CD14-positive monocyte (primary cell): ENCODE results near the gene CHN1. TPM values are rescaled to one million over a fixed set of nuclear protein-coding genes. Genes with fewer than 3 reads are reported as not detected.

Experiments
- DNase-seq, 3 donors: peaks; one replicate each; pipeline ENCODE4 v3.0.0-alpha.2; 2011 to 2022
- H2AFZ ChIP-seq: 2 replicates; pipeline ENCODE4 v1.6.0; 2012; ENCODE audit warnings: mild to moderate bottlenecking, low read depth, low read length, inconsistent platforms; ENCODE audit not compliant: insufficient read depth, poor library complexity, severe bottlenecking
- H3K27ac ChIP-seq, 2 donors: 1 replicate in 1 of 2; 2 replicates in 1 of 2; pipeline ENCODE4 v1.5.1; 2012 to 2013; ENCODE audit warnings: low read length in 2 of 2, control low read depth in 1 of 2, inconsistent platforms in 1 of 2, low read depth in 1 of 2, mild to moderate bottlenecking in 1 of 2
- H3K27me3 ChIP-seq, 2 donors: one replicate each; pipeline versions ENCODE4 v1.6.0 to v1.6.1; 2011 to 2013; ENCODE audit warnings: low read length in 2 of 2; ENCODE audit not compliant: control insufficient read depth in 2 of 2, insufficient read depth in 2 of 2
- H3K36me3 ChIP-seq, 2 donors: replicated peaks in 1 of 2; 1 replicate in 1 of 2; 2 replicates in 1 of 2; pipeline versions ENCODE4 v1.5.1 to v1.6.1; 2012 to 2013; ENCODE audit warnings: low read length in 2 of 2, control low read depth in 1 of 2, inconsistent platforms in 1 of 2, mild to moderate bottlenecking in 1 of 2; ENCODE audit not compliant: insufficient read depth in 2 of 2, control insufficient read depth in 1 of 2
- H3K4me1 ChIP-seq, 2 donors: 1 replicate in 1 of 2; 2 replicates in 1 of 2; pipeline versions ENCODE4 v1.5.1 to v1.6.1; 2012 to 2013; ENCODE audit warnings: low read length in 2 of 2, control low read depth in 1 of 2, inconsistent platforms in 1 of 2, mild to moderate bottlenecking in 1 of 2, moderate library complexity in 1 of 2; ENCODE audit not compliant: insufficient read depth in 2 of 2, control insufficient read depth in 1 of 2
- H3K4me2 ChIP-seq: replicated peaks from 2 replicates; pipeline ENCODE3; 2012; ENCODE audit warnings: low read length, moderate library complexity, mild to moderate bottlenecking; ENCODE audit not compliant: poor library complexity, severe bottlenecking; ENCODE audit errors: extremely low read depth
- H3K4me3 ChIP-seq, 3 experiments: fragments of 200-600 bp in 1 of 3; sonication (generic) in 1 of 3; replicated peaks in 1 of 3; 1 replicate in 2 of 3; 2 replicates in 1 of 3; pipeline ENCODE4 v1.5.1; 2011 to 2013; ENCODE audit warnings: low read length in 3 of 3, mild to moderate bottlenecking in 3 of 3, control low read depth in 2 of 3, low read depth in 2 of 3, inconsistent platforms in 1 of 3, moderate library complexity in 1 of 3
- H3K79me2 ChIP-seq: 2 replicates; pipeline ENCODE4 v1.6.0; 2012; ENCODE audit warnings: mild to moderate bottlenecking, control low read depth, inconsistent platforms, low read length, moderate library complexity; ENCODE audit not compliant: insufficient read depth
- H3K9ac ChIP-seq: 2 replicates; pipeline ENCODE4 v1.6.0; 2017; ENCODE audit warnings: low read length, mild to moderate bottlenecking; ENCODE audit not compliant: insufficient read depth, poor library complexity, severe bottlenecking
- H3K9me3 ChIP-seq, 2 donors: replicated peaks in 1 of 2; 1 replicate in 1 of 2; 2 replicates in 1 of 2; pipeline versions ENCODE4 v1.5.1 to v1.6.1; 2012 to 2013; ENCODE audit warnings: low read length in 2 of 2, control low read depth in 1 of 2; ENCODE audit not compliant: control insufficient read depth in 1 of 2, insufficient read depth in 1 of 2
- H4K20me1 ChIP-seq: 2 replicates; pipeline ENCODE4 v1.6.0; 2012; ENCODE audit warnings: mild to moderate bottlenecking, low read length, control low read depth, moderate library complexity; ENCODE audit not compliant: insufficient read depth
- H3K27ac Mint-ChIP-seq, 7 donors: one replicate each; pipeline ENCODE4 v1.8.0; 2020; ENCODE audit warnings: mild to moderate bottlenecking in 7 of 7, mixed read lengths in 7 of 7, moderate library complexity in 6 of 7, inconsistent platforms in 2 of 7
- H3K27me3 Mint-ChIP-seq, 3 donors: one replicate each; pipeline ENCODE4 v1.8.0; 2021 to 2022; ENCODE audit warnings: low read depth in 3 of 3, mild to moderate bottlenecking in 3 of 3, mixed read lengths in 3 of 3, moderate library complexity in 3 of 3, inconsistent platforms in 1 of 3
- H3K36me3 Mint-ChIP-seq, 2 donors: one replicate each; pipeline ENCODE4 v1.8.0; 2020; ENCODE audit warnings: mixed read lengths in 2 of 2, inconsistent platforms in 1 of 2, mild to moderate bottlenecking in 1 of 2
- H3K4me1 Mint-ChIP-seq: one replicate; pipeline ENCODE4 v1.8.0; 2020; ENCODE audit warnings: mild to moderate bottlenecking, mixed read lengths
- H3K4me3 Mint-ChIP-seq, 2 donors: one replicate each; pipeline ENCODE4 v1.8.0; 2020; ENCODE audit warnings: mild to moderate bottlenecking in 2 of 2, mixed read lengths in 2 of 2, moderate library complexity in 1 of 2
- H3K9me3 Mint-ChIP-seq, 7 donors: one replicate each; pipeline ENCODE4 v1.8.0; 2020 to 2022; ENCODE audit warnings: mixed read lengths in 7 of 7, mild to moderate bottlenecking in 6 of 7, moderate library complexity in 6 of 7, inconsistent platforms in 2 of 7
- CTCF ChIP-seq: fragments of 200-600 bp; IDR thresholded peaks from one replicate; pipeline ENCODE4 v1.8.0; 2022; ENCODE audit warnings: antibody characterized with exemption, mild to moderate bottlenecking
- WGBS: methylation state at CpG from one replicate; pipeline ENCODE4 v1.1.5; 2013; ENCODE audit warnings: missing lambda C conversion rate; ENCODE audit not compliant: insufficient coverage; 5-methylcytosine and 5-hydroxymethylcytosine counted together
- intact Hi-C, 2 donors: fragments of 100-400 bp; cut with micrococcal nuclease; formaldehyde crosslinking; loops; one replicate each; pipeline versions ENCODE4 v1.15.0 to v1.15.1; 2023
- polyA plus RNA-seq, 3 donors: library from polyadenylated mRNA; depleted of rRNA in 1 of 3; unstranded in 2 of 3; stranded (reverse) in 1 of 3; fragments of 300-500 nt in 2 of 3; fragments of >200 nt in 1 of 3; fragmentation: Illumina TruSeq in 2 of 3; gene quantifications; 1 replicate in 2 of 3; 2 replicates in 1 of 3; pipeline ENCODE4 v1.2.3, GENCODE V29; 2012 to 2021

CHN1 gene
- polyA plus RNA-seq, 3 donors: 0.36 TPM; not detected in 2

GRCh38 chr2:175005733-175006264, 618 bp upstream of the CHN1 start:
- H3K4me3 ChIP-seq: peak overlapping the region in 1 of 3 experiments; percentile 72
- no peak overlapping the region for H2AFZ ChIP-seq
- H3K79me2 ChIP-seq: no peaks in the 10 kb centered on the region
- peaks cover 0 to 22% of the 10 kb centered on the region in 2 donors for H3K9me3 ChIP-seq
- no peaks in the 10 kb centered on the region for H4K20me1 ChIP-seq
- Mint-ChIP-seq H3K27me3 (peaks cover 65 to 82% (median 72%) of the 10 kb centered on the region in 3 donors), H3K9me3 (peaks cover 0 to 8% (median 2%) of the 10 kb centered on the region in 7 donors), H3K27ac (no peak overlapping the region), H3K36me3 (peaks cover 4% of the 10 kb centered on the region in 2 donors), H3K4me1 (peaks cover 4% of the 10 kb centered on the region), H3K4me3 (peak overlapping the region; percentile 51 to 78)
- H3K27me3 ChIP-seq: peaks cover 75 to 82% of the 10 kb centered on the region in 2 donors
- no peak overlapping the region for H3K27ac ChIP-seq
- WGBS: 0% methylated on average over 2 of the region's 9 CpGs
- intact Hi-C loops: no loop called here
- no peak for DNase-seq
- no peak overlapping the region for H3K9ac ChIP-seq
- no peak for TF ChIP-seq CTCF
- no peaks in the 10 kb centered on the region for H3K36me3 ChIP-seq
- H3K4me2 ChIP-seq: peak overlapping the region; percentile 79
- H3K4me1 ChIP-seq: peaks cover 8 to 9% of the 10 kb centered on the region in 2 donors

GRCh38 chr2:175004730-175004979, 526 bp downstream of the CHN1 start:
- Histone ChIP-seq H3K27ac (no peak overlapping the region), H2AFZ (peak overlapping the region; percentile 76), H3K4me3 (peak overlapping the region in 1 of 3 experiments; percentile 72), H3K27me3 (peaks cover 69 to 84% of the 10 kb centered on the region in 2 donors), H3K79me2 (no peaks in the 10 kb centered on the region), H3K4me2 (peak overlapping the region; percentile 79), H3K36me3 (no peaks in the 10 kb centered on the region), H4K20me1 (no peaks in the 10 kb centered on the region), H3K4me1 (peaks cover 8 to 9% of the 10 kb centered on the region in 2 donors), H3K9ac (no peak overlapping the region), H3K9me3 (peaks cover 0 to 22% of the 10 kb centered on the region in 2 donors)
- TF ChIP-seq CTCF: no peak
- Mint-ChIP-seq H3K4me3 (peak overlapping the region; percentile 73 to 84), H3K27me3 (peaks cover 71 to 83% (median 77%) of the 10 kb centered on the region in 3 donors), H3K9me3 (peaks cover 0 to 8% (median 2%) of the 10 kb centered on the region in 7 donors), H3K4me1 (peaks cover 4% of the 10 kb centered on the region), H3K36me3 (peaks cover 4% of the 10 kb centered on the region in 2 donors), H3K27ac (no peak overlapping the region)
- intact Hi-C loops: no loop called here
- 2% methylated on average over 8 of the region's 32 CpGs for WGBS
- no peak for DNase-seq
